ENCODE measurements around the gene CARMIL1. TPM values are rescaled to one million over a fixed set of nuclear protein-coding genes. Genes with fewer than 3 reads are reported as not detected.

The CARMIL1 gene
- total and polyA plus RNA-seq, 2 of the 8 experiments (the other 6 are each of a cell fraction or from before 2014, with no cell fraction given), result 20.3 to 40.4 TPM

DNA sequence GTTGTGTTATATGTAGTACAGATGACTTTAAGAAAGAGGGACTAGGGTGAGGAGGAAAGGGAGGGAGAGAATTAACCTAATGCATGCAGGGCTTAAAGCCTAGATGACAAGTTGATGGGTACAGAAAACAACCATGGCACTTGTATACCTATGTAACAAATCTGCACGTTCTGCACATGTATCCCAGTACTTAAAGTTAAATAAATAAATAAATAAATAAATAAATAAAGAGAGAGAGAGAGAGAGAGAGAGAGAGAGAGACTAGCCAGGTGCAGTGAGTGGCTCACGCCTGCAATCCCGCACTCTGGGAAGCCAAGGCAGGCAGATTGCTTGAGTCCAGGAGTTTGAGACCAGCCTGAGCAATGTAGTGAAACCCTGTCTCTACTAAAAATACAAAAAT is 11.5 kb upstream of the CARMIL1 start:
- no peak overlapping the region for H3K4ac ChIP-seq (replicated peaks; ENCODE audit: insufficient read length, low read depth, low read length)
- no peak overlapping the region for H2BK15ac ChIP-seq (ENCODE audit: low read length)
- no peak overlapping the region for H3K14ac ChIP-seq (ENCODE audit: insufficient read length)
- H2BK20ac ChIP-seq (ENCODE audit: low read length), result no peak overlapping the region
- H2BK12ac ChIP-seq (ENCODE audit: low read depth, low read length), result no peak overlapping the region
- FAIRE-seq (no peak), DNase-seq (ENCODE audit: low read depth in 1 of 2, low spot score in 2 of 2) (no peak)
- no peaks in the 10 kb centered on the region for H3K9me3 ChIP-seq (ENCODE audit: insufficient read depth in 2 of 2, low read depth in 1 of 2, low read length in 1 of 2)
- H3K36me3 ChIP-seq (ENCODE audit: control insufficient read depth in 2 of 4, insufficient read depth in 4 of 4, low read length in 3 of 4), result no peaks in the 10 kb centered on the region
- H3K4me1 ChIP-seq (replicated peaks in 1 of 4; ENCODE audit: control insufficient read depth in 3 of 4, insufficient read depth in 4 of 4, low read length in 3 of 4), result no peaks in the 10 kb centered on the region; a peak in 1 of 7 replicates
- ChIA-PET CTCF (ENCODE audit: partially characterized antibody) (interaction anchor here (1.5 kb wide), 1 partner anchor 13 kb away, joined by 5 read pairs; no protein-coding TSS in a partner anchor), POLR2A (ENCODE audit: partially characterized antibody) (no interaction called here)
- H3K18ac ChIP-seq (ENCODE audit: extremely low read depth, low read length), result no peak overlapping the region
- H3K56ac ChIP-seq (replicated peaks; ENCODE audit: insufficient read length, low read depth, low read length), result no peak overlapping the region
- H3K27me3 ChIP-seq (replicated peaks in 1 of 4; ENCODE audit: control insufficient read depth in 3 of 4, extremely low read depth in 1 of 4, insufficient read depth in 3 of 4, low read length in 3 of 4), result no peaks in the 10 kb centered on the region
- H3K79me1 ChIP-seq (ENCODE audit: low read depth, low read length), result no peaks in the 10 kb centered on the region
- H3K27ac ChIP-seq (ENCODE audit: low read depth, low read length), result no peak overlapping the region
- WGBS, 2 experiments (ENCODE audit: extremely low coverage in 1 of 2, insufficient coverage in 1 of 2, insufficient read length in 1 of 2, insufficient replicate concordance in 2 of 2, low coverage in 1 of 2, low lambda C conversion rate in 2 of 2, missing lambda C conversion rate in 1 of 2), result 86% methylated on average over 3 of the region's 3 CpGs; no CpG with 5 or more reads in 1 of the 2 experiments
- H3K23me2 ChIP-seq (ENCODE audit: low read depth, low read length), result no peaks in the 10 kb centered on the region
- no peak overlapping the region for H2AK5ac ChIP-seq (ENCODE audit: low read depth, low read length)
- H2AFZ ChIP-seq (ENCODE audit: low read length), result no peak overlapping the region
- TF ChIP-seq RBBP5 (IDR thresholded peaks at IDR 0.05; ENCODE audit: borderline replicate concordance, low read depth, low read length) (no peak), TAF7 (optimal IDR thresholded peaks at IDR 0.05; ENCODE audit: borderline replicate concordance, low read depth, low read length) (no peak), RNF2 (IDR thresholded peaks at IDR 0.05; ENCODE audit: borderline replicate concordance, low read depth, low read length, missing control alignments, poor library complexity, severe bottlenecking) (no peak)
- TF ChIP-seq, protein P1, sequence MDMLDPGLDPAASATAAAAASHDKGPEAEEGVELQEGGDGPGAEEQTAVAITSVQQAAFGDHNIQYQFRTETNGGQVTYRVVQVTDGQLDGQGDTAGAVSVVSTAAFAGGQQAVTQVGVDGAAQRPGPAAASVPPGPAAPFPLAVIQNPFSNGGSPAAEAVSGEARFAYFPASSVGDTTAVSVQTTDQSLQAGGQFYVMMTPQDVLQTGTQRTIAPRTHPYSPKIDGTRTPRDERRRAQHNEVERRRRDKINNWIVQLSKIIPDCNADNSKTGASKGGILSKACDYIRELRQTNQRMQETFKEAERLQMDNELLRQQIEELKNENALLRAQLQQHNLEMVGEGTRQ (IDR thresholded peaks at IDR 0.05; ENCODE audit: low read length), result no peak
- no peak overlapping the region for H4K5ac ChIP-seq (ENCODE audit: insufficient read length, low read depth, low read length)
- no peak overlapping the region for H3K9ac ChIP-seq (replicated peaks in 1 of 4; ENCODE audit: extremely low read depth in 1 of 4, low read depth in 3 of 4, low read length in 3 of 4)
- H3K79me2 ChIP-seq (ENCODE audit: control insufficient read depth in 1 of 2, insufficient read depth in 2 of 2, low read length in 2 of 2), result no peaks in the 10 kb centered on the region
- H3K4me3 ChIP-seq (ENCODE audit: extremely low read depth in 1 of 4, insufficient read depth in 2 of 4, low read depth in 3 of 4, low read length in 4 of 4), result no peak overlapping the region
- no peak overlapping the region for H4K91ac ChIP-seq (replicated peaks; ENCODE audit: insufficient read length, low read length)
- H3K4me2 ChIP-seq (ENCODE audit: insufficient read depth in 1 of 2, low read depth in 2 of 2, low read length in 2 of 2), result no peak overlapping the region
- H3K23ac ChIP-seq (ENCODE audit: insufficient read length), result no peak overlapping the region
- no peaks in the 10 kb centered on the region for H4K20me1 ChIP-seq (replicated peaks in 1 of 2; ENCODE audit: control insufficient read depth in 1 of 2, insufficient read depth in 2 of 2, low read length in 2 of 2)
- H2BK120ac ChIP-seq (replicated peaks; ENCODE audit: low read depth, low read length), result no peak overlapping the region
- H4K8ac ChIP-seq (ENCODE audit: extremely low read depth, insufficient read depth, low read length), result no peak overlapping the region; the same call in 1 of the 2 replicates
- H2BK5ac ChIP-seq (ENCODE audit: low read depth, low read length), result no peak overlapping the region

Measured in H1 (cell line).